OCI-LY1 (cell line): ENCODE results near the gene ARAP1.

ENCODE experiments used
- CTCF ChIP-seq: fragments of 200-600 bp; sonication (generic), shearing (Covaris generic); IDR thresholded peaks from 2 replicates; pipeline ENCODE4 v1.5.1; 2017; ENCODE audit warnings: mild to moderate bottlenecking, antibody characterized with exemption, low read length, moderate library complexity, mixed read lengths
- EZH2 ChIP-seq: fragments of 200-600 bp; sonication (generic), shearing (Covaris generic); IDR thresholded peaks from 2 replicates; pipeline ENCODE4 v1.8.0; 2017; ENCODE audit warnings: borderline replicate concordance, mixed run types, mild to moderate bottlenecking, antibody characterized with exemption, low read length, moderate library complexity, mixed read lengths

- TF ChIP-seq CTCF (no peak), EZH2 (no peak)
These were observed 39.4 kb downstream of the ARAP1 start for GRCh38 chr11:72712841-72713240.
